IMR-90 (cell line): ENCODE measurements around the gene APP.

Source experiments
- CEBPB ChIP-seq: IDR thresholded peaks from 2 replicates; pipeline ENCODE4 v1.6.1; 2012; ENCODE audit warnings: low read depth, low read length, improper control_type of control experiment
- CTCF ChIP-seq: conservative IDR thresholded peaks from 2 replicates; pipeline ENCODE4 v1.5.1; 2012; ENCODE audit warnings: mild to moderate bottlenecking, low read depth, low read length, improper control_type of control experiment
- ELK1 ChIP-seq: fragments of 150-350 bp; IDR thresholded peaks from 2 replicates; pipeline ENCODE4 v1.6.1; 2016; ENCODE audit warnings: low read depth, mild to moderate bottlenecking, low read length, moderate library complexity, borderline replicate concordance
- POLR2A ChIP-seq: IDR thresholded peaks from 2 replicates; pipeline ENCODE4 v1.6.1; 2012; ENCODE audit warnings: mild to moderate bottlenecking, low read depth, low read length

GRCh38 chr21:26072666-26073615 is 97.6 kb downstream of the APP start:
- TF ChIP-seq POLR2A (no peak), CTCF (no peak), ELK1 (no peak), CEBPB (no peak)
